ENCODE results near the gene GRIA4. TPM values are rescaled to one million over a fixed set of nuclear protein-coding genes. Genes with fewer than 3 reads are reported as not detected.

Gene GRIA4
- total RNA-seq, 1 donor from 2014 or later, result 13.6 TPM

- no peak for TF ChIP-seq CTCF (IDR thresholded peaks at IDR 0.05; ENCODE audit: partially characterized antibody, unreplicated experiment)
- Mint-ChIP-seq H3K9me3 (ENCODE audit: unreplicated experiment) (peaks cover 1% of the 10 kb centered on the region), H3K4me3 (ENCODE audit: unreplicated experiment) (no peak overlapping the region), H3K36me3 (ENCODE audit: unreplicated experiment) (no peaks in the 10 kb centered on the region), H3K4me1 (ENCODE audit: low read depth, unreplicated experiment) (no peaks in the 10 kb centered on the region), H3K27ac (ENCODE audit: unreplicated experiment) (no peak overlapping the region), H3K27me3 (ENCODE audit: unreplicated experiment) (no peaks in the 10 kb centered on the region)
- DNase-seq, result no peak
These were observed 274.6 kb downstream of the GRIA4 start for GRCh38 chr11:105884436-105884835.

GRCh38 chr11:105891685-105892084 lies 281.8 kb downstream of the GRIA4 start:
- no peak overlapping the region for H3K4me3 Mint-ChIP-seq (ENCODE audit: unreplicated experiment)
- no peaks in the 10 kb centered on the region for H3K36me3 Mint-ChIP-seq (ENCODE audit: unreplicated experiment)
- no peak for DNase-seq
- H3K27ac Mint-ChIP-seq (ENCODE audit: unreplicated experiment), result no peak overlapping the region
- no peak for TF ChIP-seq CTCF (IDR thresholded peaks at IDR 0.05; ENCODE audit: partially characterized antibody, unreplicated experiment)
- no peaks in the 10 kb centered on the region for H3K4me1 Mint-ChIP-seq (ENCODE audit: low read depth, unreplicated experiment)
- H3K9me3 Mint-ChIP-seq (ENCODE audit: unreplicated experiment), result no peaks in the 10 kb centered on the region
- no peaks in the 10 kb centered on the region for H3K27me3 Mint-ChIP-seq (ENCODE audit: unreplicated experiment)

GRCh38 chr11:105897161-105897560 lies 287.3 kb downstream of the GRIA4 start:
- H3K27me3 Mint-ChIP-seq (ENCODE audit: unreplicated experiment), result no peaks in the 10 kb centered on the region

GRCh38 chr11:105899772-105900171 lies 289.9 kb downstream of the GRIA4 start:
- TF ChIP-seq CTCF (IDR thresholded peaks at IDR 0.05; ENCODE audit: partially characterized antibody, unreplicated experiment), result no peak

More at GRCh38 chr11:105897161-105897560, 287.3 kb downstream of the GRIA4 start:
- no peaks in the 10 kb centered on the region for H3K4me1 Mint-ChIP-seq (ENCODE audit: low read depth, unreplicated experiment)
- TF ChIP-seq CTCF (IDR thresholded peaks at IDR 0.05; ENCODE audit: partially characterized antibody, unreplicated experiment), result no peak
- H3K9me3 Mint-ChIP-seq (ENCODE audit: unreplicated experiment), result no peaks in the 10 kb centered on the region
- H3K36me3 Mint-ChIP-seq (ENCODE audit: unreplicated experiment), result no peaks in the 10 kb centered on the region
- H3K4me3 Mint-ChIP-seq (ENCODE audit: unreplicated experiment), result no peak overlapping the region
- DNase-seq, result no peak
- H3K27ac Mint-ChIP-seq (ENCODE audit: unreplicated experiment), result no peak overlapping the region

GRCh38 chr11:105900515-105901035 lies 290.7 kb downstream of the GRIA4 start:
- no peak for TF ChIP-seq CTCF (IDR thresholded peaks at IDR 0.05; ENCODE audit: partially characterized antibody, unreplicated experiment)
- Mint-ChIP-seq H3K9me3 (ENCODE audit: unreplicated experiment) (no peaks in the 10 kb centered on the region), H3K27ac (ENCODE audit: unreplicated experiment) (no peak overlapping the region), H3K4me3 (ENCODE audit: unreplicated experiment) (no peak overlapping the region), H3K36me3 (ENCODE audit: unreplicated experiment) (no peaks in the 10 kb centered on the region), H3K4me1 (ENCODE audit: low read depth, unreplicated experiment) (no peaks in the 10 kb centered on the region), H3K27me3 (ENCODE audit: unreplicated experiment) (no peaks in the 10 kb centered on the region)
- DNase-seq, result no peak

More at GRCh38 chr11:105899772-105900171, 289.9 kb downstream of the GRIA4 start:
- no peaks in the 10 kb centered on the region for H3K27me3 Mint-ChIP-seq (ENCODE audit: unreplicated experiment)
- H3K4me3 Mint-ChIP-seq (ENCODE audit: unreplicated experiment), result no peak overlapping the region
- DNase-seq, result no peak
- H3K9me3 Mint-ChIP-seq (ENCODE audit: unreplicated experiment), result no peaks in the 10 kb centered on the region
- no peak overlapping the region for H3K27ac Mint-ChIP-seq (ENCODE audit: unreplicated experiment)
- H3K4me1 Mint-ChIP-seq (ENCODE audit: low read depth, unreplicated experiment), result no peaks in the 10 kb centered on the region
- no peaks in the 10 kb centered on the region for H3K36me3 Mint-ChIP-seq (ENCODE audit: unreplicated experiment)
